Hepatocyte (in vitro differentiated cells): ENCODE data around the gene CARD11. TPM values are rescaled to one million over a fixed set of nuclear protein-coding genes. Genes with fewer than 3 reads are reported as not detected.

Experiments used
- DNase-seq: peaks from one replicate; pipeline ENCODE4 v3.0.0-alpha.2; 2016; ENCODE audit warnings: low spot score
- H2AFZ ChIP-seq: fragments of 200-600 bp; sonication (generic); 2 replicates; pipeline ENCODE4 v1.6.0; 2016; ENCODE audit warnings: antibody characterized with exemption, mild to moderate bottlenecking
- H3K27ac ChIP-seq: fragments of 200-600 bp; sonication (generic); 2 replicates; pipeline ENCODE4 v1.5.1; 2016; ENCODE audit warnings: mild to moderate bottlenecking
- H3K27me3 ChIP-seq: fragments of 200-600 bp; sonication (generic); 2 replicates; pipeline ENCODE4 v1.6.1; 2016
- H3K36me3 ChIP-seq: fragments of 200-600 bp; sonication (generic); replicated peaks from 2 replicates; pipeline ENCODE4 v1.5.1; 2016; ENCODE audit warnings: low read depth; ENCODE audit not compliant: insufficient read depth
- H3K4me1 ChIP-seq: fragments of 200-600 bp; sonication (generic); 2 replicates; pipeline ENCODE4 v1.5.1; 2016; ENCODE audit warnings: mild to moderate bottlenecking, moderate library complexity; ENCODE audit not compliant: insufficient read depth
- H3K4me2 ChIP-seq: fragments of 200-600 bp; sonication (generic); 2 replicates; pipeline ENCODE4 v1.6.0; 2016
- H3K4me3 ChIP-seq: fragments of 200-600 bp; sonication (generic); 2 replicates; pipeline ENCODE4 v1.5.1; 2016; ENCODE audit warnings: mild to moderate bottlenecking
- H3K79me2 ChIP-seq: fragments of 200-600 bp; sonication (generic); 2 replicates; pipeline ENCODE4 v1.6.0; 2017; ENCODE audit warnings: mild to moderate bottlenecking
- H3K9me2 ChIP-seq: fragments of 200-600 bp; sonication (generic); replicated peaks from 2 replicates; pipeline ENCODE4 v1.6.0; 2017; ENCODE audit warnings: mild to moderate bottlenecking; ENCODE audit not compliant: insufficient read depth
- H3K9me3 ChIP-seq: fragments of 200-600 bp; sonication (generic); 2 replicates; pipeline ENCODE4 v1.5.1; 2016; ENCODE audit warnings: low read depth, mild to moderate bottlenecking
- H4K20me1 ChIP-seq: fragments of 200-600 bp; sonication (generic); 2 replicates; pipeline ENCODE4 v1.6.0; 2016; ENCODE audit warnings: mild to moderate bottlenecking; ENCODE audit not compliant: insufficient read depth, poor library complexity, severe bottlenecking
- EZH2 ChIP-seq: fragments of 200-600 bp; sonication (generic); IDR thresholded peaks from 2 replicates; pipeline ENCODE4 v1.6.1; 2016; ENCODE audit warnings: antibody characterized with exemption, mild to moderate bottlenecking, borderline replicate concordance
- EZH2phosphoT487 ChIP-seq: fragments of 200-600 bp; sonication (generic); IDR thresholded peaks from one replicate; pipeline ENCODE4 v1.6.1; 2018; ENCODE audit warnings: antibody characterized with exemption, mild to moderate bottlenecking, low read depth, moderate library complexity; ENCODE audit not compliant: unreplicated experiment, severe bottlenecking
- WGBS: methylation state at CpG from one replicate; pipeline ENCODE4 v1.1.6; 2016; ENCODE audit warnings: low lambda C conversion rate; ENCODE audit errors: missing lambda C conversion rate; 5-methylcytosine and 5-hydroxymethylcytosine counted together
- polyA plus RNA-seq: library from polyadenylated mRNA; unstranded; fragments of >200 nt; fragmentation: Nextera tagmentation; extraction: Ambion mirVana; gene quantifications from 2 replicates; pipeline ENCODE4 v1.2.1, GENCODE V29; 2016
- total RNA-seq: library from RNA; depleted of rRNA; stranded (reverse); fragments of >200 nt; gene quantifications from 2 replicates; pipeline ENCODE4 v1.2.3, GENCODE V29; 2014
- TF ChIP-seq, protein P1 (sequence below): fragments of 200-600 bp; sonication (generic); IDR thresholded peaks from 2 replicates; pipeline ENCODE4 v1.5.1; 2016; ENCODE audit warnings: antibody characterized with exemption, mild to moderate bottlenecking; ENCODE audit not compliant: poor library complexity

Gene CARD11
- total and polyA plus RNA-seq, 2 experiments from 2014 or later: 9.6 to 10.9 TPM

DNA sequence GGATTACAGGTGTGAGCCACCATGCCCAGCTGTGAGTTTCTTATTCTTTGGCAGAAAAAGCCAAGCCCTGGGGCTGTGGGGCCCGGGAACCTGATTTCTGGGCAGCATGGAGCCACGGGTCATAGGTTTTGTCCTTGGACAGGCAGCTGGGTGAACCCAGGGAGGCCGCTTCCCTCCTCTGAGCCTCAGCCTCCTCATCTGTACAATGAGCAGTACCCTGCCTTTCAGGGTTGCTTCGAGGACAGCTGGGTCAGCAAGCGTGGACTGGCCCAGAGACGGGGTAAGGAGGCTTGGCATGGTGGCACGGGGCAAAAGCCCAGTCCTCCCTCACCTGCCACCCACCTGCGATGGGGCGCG, 115.4 kb downstream of the CARD11 start:
- H3K4me2 ChIP-seq: no peak overlapping the region
- H3K27me3 ChIP-seq: no peaks in the 10 kb centered on the region
- H3K79me2 ChIP-seq: no peaks in the 10 kb centered on the region
- TF ChIP-seq EZH2 (no peak), EZH2phosphoT487 (no peak)
- TF ChIP-seq, protein P1, sequence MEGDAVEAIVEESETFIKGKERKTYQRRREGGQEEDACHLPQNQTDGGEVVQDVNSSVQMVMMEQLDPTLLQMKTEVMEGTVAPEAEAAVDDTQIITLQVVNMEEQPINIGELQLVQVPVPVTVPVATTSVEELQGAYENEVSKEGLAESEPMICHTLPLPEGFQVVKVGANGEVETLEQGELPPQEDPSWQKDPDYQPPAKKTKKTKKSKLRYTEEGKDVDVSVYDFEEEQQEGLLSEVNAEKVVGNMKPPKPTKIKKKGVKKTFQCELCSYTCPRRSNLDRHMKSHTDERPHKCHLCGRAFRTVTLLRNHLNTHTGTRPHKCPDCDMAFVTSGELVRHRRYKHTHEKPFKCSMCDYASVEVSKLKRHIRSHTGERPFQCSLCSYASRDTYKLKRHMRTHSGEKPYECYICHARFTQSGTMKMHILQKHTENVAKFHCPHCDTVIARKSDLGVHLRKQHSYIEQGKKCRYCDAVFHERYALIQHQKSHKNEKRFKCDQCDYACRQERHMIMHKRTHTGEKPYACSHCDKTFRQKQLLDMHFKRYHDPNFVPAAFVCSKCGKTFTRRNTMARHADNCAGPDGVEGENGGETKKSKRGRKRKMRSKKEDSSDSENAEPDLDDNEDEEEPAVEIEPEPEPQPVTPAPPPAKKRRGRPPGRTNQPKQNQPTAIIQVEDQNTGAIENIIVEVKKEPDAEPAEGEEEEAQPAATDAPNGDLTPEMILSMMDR: no peak
- no peak overlapping the region for H2AFZ ChIP-seq
- H4K20me1 ChIP-seq: no peaks in the 10 kb centered on the region
- H3K27ac ChIP-seq: no peak overlapping the region
- DNase-seq: no peak
- H3K9me3 ChIP-seq: no peaks in the 10 kb centered on the region
- 90% methylated on average over 10 of the region's 10 CpGs for WGBS
- no peaks in the 10 kb centered on the region for H3K36me3 ChIP-seq
- no peak overlapping the region for H3K4me3 ChIP-seq
- H3K4me1 ChIP-seq: no peaks in the 10 kb centered on the region
- no peaks in the 10 kb centered on the region for H3K9me2 ChIP-seq

DNA sequence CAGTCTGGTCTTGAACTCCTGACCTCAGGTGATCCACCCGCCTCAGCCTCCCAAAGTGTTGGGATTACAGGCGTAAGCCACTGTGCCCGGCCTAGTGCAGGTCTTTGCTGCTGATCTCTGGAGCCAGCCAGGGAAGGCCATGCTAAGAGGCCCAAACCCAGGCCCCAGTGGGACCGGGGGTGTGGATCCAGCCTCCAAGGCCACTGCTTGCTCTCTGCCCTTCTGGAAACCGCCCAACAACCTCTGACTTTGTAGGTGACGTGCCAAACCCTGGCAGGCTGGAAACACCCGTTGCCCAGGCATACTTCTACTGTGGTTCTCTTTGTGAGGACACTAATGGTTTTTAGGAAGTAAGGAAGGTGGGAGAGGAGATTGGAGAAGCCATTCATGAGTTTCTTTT, 116.1 kb downstream of the CARD11 start:
- TF ChIP-seq EZH2phosphoT487: no peak
- TF ChIP-seq, protein P1: no peak
- TF ChIP-seq EZH2: no peak
- Histone ChIP-seq H4K20me1 (no peaks in the 10 kb centered on the region), H3K27me3 (no peaks in the 10 kb centered on the region), H3K9me2 (no peaks in the 10 kb centered on the region), H3K4me2 (no peak overlapping the region), H3K9me3 (no peaks in the 10 kb centered on the region), H3K4me1 (no peaks in the 10 kb centered on the region), H3K79me2 (no peaks in the 10 kb centered on the region), H3K4me3 (no peak overlapping the region), H3K36me3 (no peaks in the 10 kb centered on the region), H2AFZ (no peak overlapping the region), H3K27ac (no peak overlapping the region)
- no peak for DNase-seq
- WGBS: 95% methylated on average over 7 of the region's 7 CpGs

DNA sequence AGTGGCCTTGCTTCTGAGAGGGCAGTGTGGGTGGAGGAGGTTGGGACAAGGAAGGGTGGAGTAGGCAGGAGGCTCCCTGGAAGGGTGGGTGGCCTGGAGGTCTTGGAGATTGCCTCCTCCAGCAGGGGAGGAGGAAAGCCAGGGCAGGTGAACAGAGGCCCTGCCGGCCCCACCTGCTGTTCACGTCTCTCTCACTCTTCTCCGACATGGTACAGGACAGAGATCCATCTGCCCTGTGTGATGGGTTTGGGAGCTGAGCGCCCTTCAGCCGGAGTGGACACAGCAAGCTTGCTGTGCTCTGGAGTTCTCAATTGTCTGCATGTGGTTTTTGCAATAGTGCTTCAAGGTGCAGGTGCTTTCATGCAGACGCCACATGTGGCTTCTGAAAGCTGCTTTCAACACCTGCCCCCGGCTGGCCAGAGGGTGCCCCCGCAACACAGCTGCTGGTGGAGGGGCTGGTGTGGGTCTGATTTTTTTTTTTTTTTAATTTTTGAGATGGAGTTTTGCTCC, 116.7 kb downstream of the CARD11 start:
- Histone ChIP-seq H3K36me3 (no peaks in the 10 kb centered on the region), H3K27ac (no peak overlapping the region), H3K4me2 (no peak overlapping the region), H3K9me3 (no peaks in the 10 kb centered on the region), H2AFZ (no peak overlapping the region), H3K79me2 (no peaks in the 10 kb centered on the region), H3K4me3 (no peak overlapping the region), H4K20me1 (no peaks in the 10 kb centered on the region), H3K4me1 (no peaks in the 10 kb centered on the region), H3K9me2 (no peaks in the 10 kb centered on the region), H3K27me3 (no peaks in the 10 kb centered on the region)
- DNase-seq: no peak
- TF ChIP-seq EZH2phosphoT487: no peak
- TF ChIP-seq EZH2: no peak
- WGBS: 80% methylated on average over 8 of the region's 8 CpGs

DNA sequence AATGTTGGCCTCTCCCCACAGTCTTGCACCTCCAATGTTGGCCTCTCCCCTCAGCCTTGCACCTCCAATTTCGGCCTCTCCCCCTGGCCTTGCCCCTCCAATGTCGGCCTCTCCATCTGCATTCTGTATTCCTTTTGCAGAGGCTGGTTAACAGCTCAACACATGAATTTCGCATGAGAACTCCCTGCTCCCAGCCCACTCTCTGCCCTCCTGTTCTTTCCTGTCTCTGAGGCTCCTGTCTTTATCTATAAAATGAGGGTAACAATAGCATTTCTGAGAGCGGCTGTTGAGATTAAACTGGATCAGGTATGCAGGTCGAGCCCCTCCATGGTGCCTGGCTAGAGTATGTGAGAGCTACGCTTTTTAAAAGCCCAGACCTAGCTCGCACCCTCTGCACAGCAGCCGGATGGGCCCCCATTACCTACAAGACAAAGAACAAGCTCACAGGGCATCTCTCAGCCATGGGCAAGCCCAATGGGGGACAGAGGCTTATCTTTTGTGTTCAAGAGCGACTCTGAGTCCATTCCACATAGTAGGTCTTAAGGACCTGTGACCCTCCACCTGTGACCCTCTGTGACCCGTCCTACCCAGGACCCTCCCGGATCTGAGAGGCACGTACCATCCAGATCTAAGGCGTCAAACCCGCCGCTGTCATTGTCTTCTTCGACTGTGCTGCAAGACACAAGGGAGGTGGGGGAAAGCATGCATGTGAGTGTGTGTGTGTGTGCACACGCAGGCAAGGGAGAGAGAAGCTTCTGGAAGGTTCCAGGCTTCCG, 117.4 kb downstream of the CARD11 start:
- no peak overlapping the region for H2AFZ ChIP-seq
- H3K27me3 ChIP-seq: no peaks in the 10 kb centered on the region
- no peaks in the 10 kb centered on the region for H3K4me1 ChIP-seq
- H3K4me2 ChIP-seq: no peak overlapping the region
- no peak for DNase-seq
- no peaks in the 10 kb centered on the region for H3K36me3 ChIP-seq
- TF ChIP-seq, protein P1: no peak
- TF ChIP-seq EZH2phosphoT487: no peak
- TF ChIP-seq EZH2: no peak
- H4K20me1 ChIP-seq: no peaks in the 10 kb centered on the region
- no peaks in the 10 kb centered on the region for H3K9me2 ChIP-seq
- H3K9me3 ChIP-seq: no peaks in the 10 kb centered on the region
- no peak overlapping the region for H3K4me3 ChIP-seq
- H3K79me2 ChIP-seq: no peaks in the 10 kb centered on the region
- 95% methylated on average over 18 of the region's 18 CpGs for WGBS
- no peak overlapping the region for H3K27ac ChIP-seq
